H1 (cell line): ENCODE measurements around the gene PDK4. TPM values are rescaled to one million over a fixed set of nuclear protein-coding genes. Genes with fewer than 3 reads are reported as not detected.

Experiments
- CTCF ChIA-PET: fragments of 300-600 bp; sonication (Branson Sonifier 250); formaldehyde crosslinking; loops from one replicate; lab custom pipeline; 2021; ENCODE audit not compliant: partially characterized antibody; lab: Charles Lee
- POLR2A ChIA-PET: fragments of 300-600 bp; sonication (Branson Sonifier 250); formaldehyde crosslinking; loops from one replicate; lab custom pipeline; 2021; ENCODE audit warnings: inconsistent platforms; ENCODE audit not compliant: partially characterized antibody; lab: Charles Lee
- DNase-seq, 2 experiments: peaks; one replicate each; pipeline versions ENCODE4 v3.0.0 to v3.0.0-alpha.2; 2010 to 2022; ENCODE audit warnings: low spot score in 2 of 2, low read depth in 1 of 2, mixed read lengths in 1 of 2
- FAIRE-seq: peaks from 2 replicates; lab custom pipeline; 2011; peaks lifted over from hg19 to GRCh38; lab: Jason Lieb, UNC
- H2AFZ ChIP-seq: 2 replicates; pipeline ENCODE4 v1.8.1; 2012; ENCODE audit warnings: low read length, inconsistent platforms
- H2AK5ac ChIP-seq: 2 replicates; pipeline ENCODE4 v1.6.1; 2013; ENCODE audit warnings: low read depth, low read length
- H2BK120ac ChIP-seq: replicated peaks from 2 replicates; pipeline ENCODE3; 2013; ENCODE audit warnings: low read depth, low read length, inconsistent platforms
- H2BK12ac ChIP-seq: 2 replicates; pipeline ENCODE4 v1.6.1; 2013; ENCODE audit warnings: low read depth, low read length
- H2BK15ac ChIP-seq: 2 replicates; pipeline ENCODE4 v1.6.1; 2013; ENCODE audit warnings: low read length
- H2BK20ac ChIP-seq: 2 replicates; pipeline ENCODE4 v1.6.1; 2013; ENCODE audit warnings: low read length
- H2BK5ac ChIP-seq: 2 replicates; pipeline ENCODE4 v1.6.1; 2013; ENCODE audit warnings: low read depth, low read length
- H3K14ac ChIP-seq: 2 replicates; pipeline ENCODE4 v1.6.1; 2013; ENCODE audit warnings: inconsistent platforms; ENCODE audit not compliant: insufficient read length
- H3K18ac ChIP-seq: 2 replicates; pipeline ENCODE4 v1.6.1; 2013; ENCODE audit warnings: low read length; ENCODE audit errors: extremely low read depth
- H3K23ac ChIP-seq: 2 replicates; pipeline ENCODE4 v1.6.1; 2013; ENCODE audit warnings: inconsistent platforms; ENCODE audit not compliant: insufficient read length
- H3K23me2 ChIP-seq: 2 replicates; pipeline ENCODE4 v1.6.1; 2013; ENCODE audit warnings: low read depth, low read length
- H3K27ac ChIP-seq: 2 replicates; pipeline ENCODE4 v1.6.1; 2011; ENCODE audit warnings: low read depth, low read length, inconsistent platforms
- H3K27me3 ChIP-seq, 4 experiments: replicated peaks in 1 of 4; 1 replicate in 1 of 4; 2 replicates in 3 of 4; pipeline versions ENCODE4 v1.6.1 to v1.8.1; 2011 to 2013; ENCODE audit warnings: low read length in 3 of 4, mild to moderate bottlenecking in 3 of 4, inconsistent platforms in 2 of 4, mixed read lengths in 2 of 4, moderate library complexity in 1 of 4; ENCODE audit not compliant: control insufficient read depth in 3 of 4, insufficient read depth in 3 of 4; ENCODE audit errors: extremely low read depth in 1 of 4
- H3K36me3 ChIP-seq, 4 experiments: 2 replicates each; pipeline versions ENCODE4 v1.6.1 to v1.8.1; 2011 to 2013; ENCODE audit warnings: mild to moderate bottlenecking in 4 of 4, low read length in 3 of 4, moderate library complexity in 2 of 4, control low read depth in 1 of 4, inconsistent platforms in 1 of 4; ENCODE audit not compliant: insufficient read depth in 4 of 4, control insufficient read depth in 2 of 4
- H3K4ac ChIP-seq: replicated peaks from 2 replicates; pipeline ENCODE3; 2013; ENCODE audit warnings: low read length, low read depth, mixed read lengths, inconsistent platforms; ENCODE audit not compliant: insufficient read length
- H3K4me1 ChIP-seq, 4 experiments: replicated peaks in 1 of 4; 1 replicate in 1 of 4; 2 replicates in 3 of 4; pipeline versions ENCODE4 v1.6.1 to v1.8.1; 2011 to 2013; ENCODE audit warnings: low read length in 3 of 4, inconsistent platforms in 2 of 4, mixed read lengths in 1 of 4; ENCODE audit not compliant: insufficient read depth in 4 of 4, control insufficient read depth in 3 of 4
- H3K4me2 ChIP-seq, 2 experiments: 2 replicates each; pipeline versions ENCODE4 v1.6.1 to v1.8.1; 2011 to 2013; ENCODE audit warnings: low read depth in 2 of 2, low read length in 2 of 2, control low read depth in 1 of 2, inconsistent platforms in 1 of 2, mild to moderate bottlenecking in 1 of 2; ENCODE audit not compliant: insufficient read depth in 1 of 2
- H3K4me3 ChIP-seq, 4 experiments: fragments of 200-600, 300-600 bp in 1 of 4; sonication (generic), shearing (Covaris generic), sonication (Bioruptor Twin) in 1 of 4; 2 replicates each; pipeline versions ENCODE4 v1.5.1 to v1.8.1; 2011 to 2016; ENCODE audit warnings: low read length in 4 of 4, low read depth in 3 of 4, control low read depth in 2 of 4, inconsistent platforms in 2 of 4, mild to moderate bottlenecking in 2 of 4, mixed read lengths in 1 of 4, moderate library complexity in 1 of 4; ENCODE audit not compliant: insufficient read depth in 2 of 4; ENCODE audit errors: extremely low read depth in 1 of 4
- H3K56ac ChIP-seq: replicated peaks from 2 replicates; pipeline ENCODE3; 2013; ENCODE audit warnings: low read depth, mild to moderate bottlenecking, mixed read lengths, low read length, inconsistent platforms; ENCODE audit not compliant: insufficient read length
- H3K79me1 ChIP-seq: 2 replicates; pipeline ENCODE4 v1.6.1; 2013; ENCODE audit warnings: low read depth, low read length, control low read depth
- H3K79me2 ChIP-seq, 2 experiments: 2 replicates each; pipeline versions ENCODE4 v1.6.1 to v1.8.1; 2012 to 2013; ENCODE audit warnings: low read length in 2 of 2, mild to moderate bottlenecking in 2 of 2, inconsistent platforms in 1 of 2; ENCODE audit not compliant: insufficient read depth in 2 of 2, control insufficient read depth in 1 of 2
- H3K9ac ChIP-seq, 4 experiments: replicated peaks in 1 of 4; 1 replicate in 1 of 4; 2 replicates in 3 of 4; pipeline versions ENCODE4 v1.6.1 to v1.8.1; 2011 to 2013; ENCODE audit warnings: low read depth in 3 of 4, low read length in 3 of 4, control low read depth in 2 of 4, mild to moderate bottlenecking in 2 of 4, moderate library complexity in 2 of 4, inconsistent platforms in 1 of 4; ENCODE audit errors: extremely low read depth in 1 of 4
- H3K9me3 ChIP-seq, 2 experiments: 2 replicates each; pipeline versions ENCODE4 v1.6.1 to v1.8.1; 2012 to 2013; ENCODE audit warnings: mild to moderate bottlenecking in 2 of 2, moderate library complexity in 2 of 2, control low read depth in 1 of 2, inconsistent platforms in 1 of 2, low read depth in 1 of 2, low read length in 1 of 2, mixed read lengths in 1 of 2; ENCODE audit not compliant: insufficient read depth in 2 of 2
- H4K20me1 ChIP-seq, 2 experiments: replicated peaks in 1 of 2; 2 replicates each; pipeline versions ENCODE3 to v1.8.1; 2011 to 2013; ENCODE audit warnings: inconsistent platforms in 2 of 2, low read length in 2 of 2, mild to moderate bottlenecking in 1 of 2; ENCODE audit not compliant: insufficient read depth in 2 of 2, control insufficient read depth in 1 of 2
- H4K5ac ChIP-seq: 2 replicates; pipeline ENCODE4 v1.6.1; 2013; ENCODE audit warnings: low read length, low read depth, mixed read lengths, inconsistent platforms; ENCODE audit not compliant: insufficient read length
- H4K8ac ChIP-seq: 2 replicates; pipeline ENCODE4 v1.8.0; 2013; ENCODE audit warnings: mild to moderate bottlenecking, moderate library complexity, low read length, inconsistent platforms; ENCODE audit not compliant: insufficient read depth; ENCODE audit errors: extremely low read depth
- H4K91ac ChIP-seq: replicated peaks from 2 replicates; pipeline ENCODE3; 2013; ENCODE audit warnings: low read length, mixed read lengths, inconsistent platforms; ENCODE audit not compliant: insufficient read length
- BRCA1 ChIP-seq: IDR thresholded peaks from 2 replicates; pipeline ENCODE4 v1.6.1; 2012; ENCODE audit warnings: low read depth, low read length, improper control_type of control experiment
- E2F6 ChIP-seq: IDR thresholded peaks from 2 replicates; pipeline ENCODE4 v1.6.1; 2012; ENCODE audit warnings: inconsistent platforms
- FOSL1 ChIP-seq: IDR thresholded peaks from 2 replicates; pipeline ENCODE4 v1.6.1; 2011; ENCODE audit warnings: mild to moderate bottlenecking, low read depth, low read length, moderate library complexity; ENCODE audit not compliant: insufficient read depth
- GABPA ChIP-seq: IDR thresholded peaks from 2 replicates; pipeline ENCODE4 v1.6.1; 2011; ENCODE audit warnings: mild to moderate bottlenecking, low read length, moderate library complexity, borderline replicate concordance; ENCODE audit not compliant: insufficient read depth
- MAFK ChIP-seq: IDR thresholded peaks from 2 replicates; pipeline ENCODE4 v1.6.1; 2012; ENCODE audit warnings: low read depth, mild to moderate bottlenecking, improper control_type of control experiment, low read length
- MAX ChIP-seq: IDR thresholded peaks from 2 replicates; pipeline ENCODE4 v1.6.1; 2012; ENCODE audit warnings: inconsistent platforms
- NANOG ChIP-seq: IDR thresholded peaks from 2 replicates; pipeline ENCODE4 v1.6.1; 2011; ENCODE audit warnings: low read length, low read depth, mild to moderate bottlenecking, inconsistent platforms; ENCODE audit not compliant: insufficient read depth, poor library complexity, severe bottlenecking
- RAD21 ChIP-seq, 2 experiments: IDR thresholded peaks in 1 of 2; conservative IDR thresholded peaks in 1 of 2; 2 replicates each; pipeline ENCODE4 v1.6.1; 2011; ENCODE audit warnings: low read depth in 2 of 2, low read length in 2 of 2, improper control_type of control experiment in 1 of 2, inconsistent platforms in 1 of 2, mild to moderate bottlenecking in 1 of 2, moderate library complexity in 1 of 2
- SP4 ChIP-seq: IDR thresholded peaks from 2 replicates; pipeline ENCODE4 v1.6.1; 2012; ENCODE audit warnings: low read length, inconsistent platforms
- WGBS, 2 experiments: shearing (Covaris generic) in 1 of 2; methylation state at CpG; one replicate each; pipeline versions ENCODE4 v1.1.6 to v1.1.7; 2013 to 2015; ENCODE audit warnings: low lambda C conversion rate in 2 of 2, mixed read lengths in 2 of 2, inconsistent platforms in 1 of 2, low coverage in 1 of 2, missing lambda C conversion rate in 1 of 2; ENCODE audit not compliant: insufficient replicate concordance in 2 of 2, insufficient coverage in 1 of 2, insufficient read length in 1 of 2; ENCODE audit errors: extremely low coverage in 1 of 2, missing lambda C conversion rate in 1 of 2; 5-methylcytosine and 5-hydroxymethylcytosine counted together
- polyA plus RNA-seq, 7 experiments: library from polyadenylated mRNA; depleted of rRNA in 3 of 7; stranded (reverse) in 5 of 7; unstranded in 2 of 7; fragments of >200 nt in 5 of 7; fragments of 200-250 nt in 2 of 7; gene quantifications; 1 replicate in 5 of 7; 2 replicates in 1 of 7; 4 replicates in 1 of 7; pipeline versions ENCODE4 v1.2.1 to v1.2.3, GENCODE V29; 2011 to 2013; ENCODE audit warnings: missing spikeins in 2 of 7, mixed read lengths in 2 of 7
- total RNA-seq: library from RNA; stranded (reverse); fragmentation: NEBNext Ultra II Directional; extraction: Animal tissue kit (Norgen Biotek cat#: 25700); gene quantifications from 2 replicates; pipeline ENCODE4 v1.2.1, GENCODE V29; 2021

The PDK4 gene
- total and polyA plus RNA-seq, 2 of the 8 experiments (the other 6 are each of a cell fraction or from before 2014, with no cell fraction given): 0.26 TPM; not detected in 1

- POLR2A ChIA-PET: no interaction called here
- no peak for DNase-seq
- Histone ChIP-seq H3K27ac (no peak overlapping the region), H4K20me1 (no peaks in the 10 kb centered on the region), H4K8ac (no peak overlapping the region), H3K4me2 (no peak overlapping the region), H3K4me1 (no peaks in the 10 kb centered on the region), H2BK15ac (no peak overlapping the region), H3K56ac (no peak overlapping the region), H2BK12ac (no peak overlapping the region), H3K14ac (no peak overlapping the region), H3K9ac (no peak overlapping the region), H2BK20ac (no peak overlapping the region), H3K4me3 (no peak overlapping the region), H2BK120ac (no peak overlapping the region), H3K79me1 (no peaks in the 10 kb centered on the region), H2BK5ac (no peak overlapping the region), H3K4ac (no peak overlapping the region), H2AK5ac (no peak overlapping the region), H2AFZ (no peak overlapping the region), H3K9me3 (no peaks in the 10 kb centered on the region), H3K18ac (no peak overlapping the region), H3K36me3 (no peaks in the 10 kb centered on the region), H3K79me2 (no peaks in the 10 kb centered on the region), H3K27me3 (no peaks in the 10 kb centered on the region), H3K23me2 (no peaks in the 10 kb centered on the region), H4K5ac (no peak overlapping the region), H4K91ac (no peak overlapping the region), H3K23ac (no peak overlapping the region)
- FAIRE-seq: no peak
- TF ChIP-seq BRCA1 (no peak), RAD21 (IDR thresholded peaks at IDR 0.05 in 1 of 2, conservative IDR thresholded peaks at IDR 0.05 in 1 of 2; ENCODE audit: low read depth in 2 of 2, low read length in 2 of 2) (no peak), FOSL1 (no peak), E2F6 (no peak), MAFK (no peak), GABPA (no peak), SP4 (no peak), MAX (no peak), NANOG (no peak)
- CTCF ChIA-PET: interaction anchor here (0.5 kb wide), 1 partner anchor 1956 kb away, joined by 3 read pairs; no protein-coding TSS in a partner anchor
- WGBS, 2 experiments: 78% methylated on average over 3 of the region's 3 CpGs; no CpG with 5 or more reads in 1 of the 2 experiments
Measured at GRCh38 chr7:95583834-95584621, 12.3 kb downstream of the PDK4 start.
